SK-N-MC (cell line): ENCODE measurements around the gene THAP3.

Source experiments
- EZH2 ChIP-seq: fragments of 200-600 bp; sonication (generic); IDR thresholded peaks from one replicate; pipeline ENCODE4 v1.6.1; 2017; ENCODE audit warnings: antibody characterized with exemption
- FOXP2 ChIP-seq: optimal IDR thresholded peaks from 2 replicates; pipeline ENCODE3; 2011; ENCODE audit warnings: mild to moderate bottlenecking, moderate library complexity; ENCODE audit not compliant: insufficient read depth; ENCODE audit errors: extremely low read length, control extremely low read depth
- POLR2AphosphoS5 ChIP-seq: IDR thresholded peaks from 2 replicates; pipeline ENCODE4 v1.6.1; 2012; ENCODE audit warnings: mild to moderate bottlenecking, low read depth, low read length, borderline replicate concordance

DNA sequence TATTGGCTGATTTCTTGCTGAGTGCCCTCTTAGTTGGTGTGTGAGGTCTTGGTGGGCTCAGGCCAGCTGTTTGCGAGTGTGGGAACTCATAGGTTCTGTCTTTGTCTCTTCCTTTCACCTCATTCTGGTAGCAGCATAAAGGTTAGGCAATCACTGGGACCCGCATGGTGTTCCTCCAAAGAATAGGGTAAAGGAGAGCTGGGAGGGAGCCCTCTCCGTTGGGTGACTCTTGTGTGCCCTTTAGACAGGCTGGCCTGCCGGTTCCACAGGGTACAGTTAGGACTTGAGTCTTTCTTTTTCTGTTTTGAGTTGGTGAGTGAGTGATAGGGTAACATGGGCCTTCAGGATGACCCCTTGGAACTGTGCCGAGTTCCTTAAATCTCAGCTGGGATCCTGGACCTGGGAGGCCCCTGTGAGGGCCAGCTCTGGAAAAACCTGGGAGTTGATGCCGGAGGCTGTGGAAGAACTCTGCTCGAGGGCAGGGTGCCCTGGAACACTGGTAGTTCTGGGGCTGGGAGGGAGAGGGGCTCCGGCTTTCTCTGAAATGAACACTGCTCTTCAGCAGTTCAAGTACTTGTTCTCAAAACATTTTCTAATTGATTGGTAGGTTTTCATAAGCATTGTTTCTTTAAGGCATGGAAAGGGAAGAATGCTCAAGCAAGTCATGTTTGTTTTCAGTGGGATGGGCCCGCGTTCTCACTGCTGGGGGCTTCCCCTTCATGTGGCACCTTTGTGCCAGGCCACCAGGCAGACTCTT is 2.1 kb upstream of the THAP3 start:
- TF ChIP-seq POLR2AphosphoS5, result no peak
- no peak for TF ChIP-seq EZH2
- TF ChIP-seq FOXP2, result no peak
